OCI-LY3 (cell line): ENCODE results near the gene EPB41L4A.

Experiments
- H2AFZ ChIP-seq: fragments of 200-600, 300-600 bp; shearing (Covaris generic); 2 replicates; pipeline ENCODE4 v1.6.0; 2014; ENCODE audit warnings: antibody characterized with exemption, low read depth, low read length
- H3K27ac ChIP-seq: fragments of 200-600, 300-600 bp; sonication (generic); 2 replicates; pipeline ENCODE4 v1.5.1; 2014; ENCODE audit warnings: mild to moderate bottlenecking, low read length, moderate library complexity, mixed read lengths
- H3K27me3 ChIP-seq: fragments of 200-600, 300-600 bp; sonication (generic); 2 replicates; pipeline ENCODE4 v1.6.1; 2014; ENCODE audit warnings: low read depth, low read length, mixed read lengths
- H3K36me3 ChIP-seq: fragments of 200-600, 300-600 bp; sonication (generic); replicated peaks from 2 replicates; pipeline ENCODE3; 2014; ENCODE audit warnings: low read depth, low read length, mixed read lengths
- H3K4me1 ChIP-seq: fragments of 300-600, 200-600 bp; sonication (generic); 2 replicates; pipeline ENCODE4 v1.6.1; 2014; ENCODE audit warnings: low read length, mixed read lengths
- H3K4me2 ChIP-seq: fragments of 200-600, 300-600 bp; sonication (generic); 2 replicates; pipeline ENCODE4 v1.6.1; 2014; ENCODE audit warnings: low read length, mixed read lengths
- H3K4me3 ChIP-seq: fragments of 300-600, 200-600 bp; sonication (generic); 2 replicates; pipeline ENCODE4 v1.5.1; 2014; ENCODE audit warnings: antibody characterized with exemption, mild to moderate bottlenecking, low read length, moderate library complexity
- H3K79me2 ChIP-seq: fragments of 300-600, 200-600 bp; shearing (Covaris generic); 2 replicates; pipeline ENCODE4 v1.6.1; 2014; ENCODE audit warnings: mild to moderate bottlenecking, low read length, mixed read lengths
- H3K9ac ChIP-seq: fragments of 300-600, 200-600 bp; shearing (Covaris generic); 2 replicates; pipeline ENCODE4 v1.6.0; 2014; ENCODE audit warnings: mild to moderate bottlenecking, low read length, moderate library complexity
- H3K9me3 ChIP-seq: fragments of 200-600, 300-600 bp; shearing (Covaris generic); 2 replicates; pipeline ENCODE4 v1.6.1; 2014; ENCODE audit warnings: low read length, mixed read lengths; ENCODE audit not compliant: insufficient read depth
- H4K20me1 ChIP-seq: fragments of 200-600, 300-600 bp; sonication (generic); 2 replicates; pipeline ENCODE4 v1.6.1; 2016; ENCODE audit warnings: low read length, mixed read lengths; ENCODE audit not compliant: insufficient read depth
- EZH2phosphoT487 ChIP-seq: fragments of 200-600 bp; shearing (Covaris generic); IDR thresholded peaks from 2 replicates; pipeline ENCODE4 v1.6.1; 2018; ENCODE audit warnings: antibody characterized with exemption, mixed run types, low read depth
- TF ChIP-seq, protein P1 (sequence below): fragments of 200-600, 300-600 bp; sonication (generic); IDR thresholded peaks from 2 replicates; pipeline ENCODE4 v1.5.1; 2014; ENCODE audit warnings: antibody characterized with exemption, low read length, low read depth

EPB41L4A gene

DNA sequence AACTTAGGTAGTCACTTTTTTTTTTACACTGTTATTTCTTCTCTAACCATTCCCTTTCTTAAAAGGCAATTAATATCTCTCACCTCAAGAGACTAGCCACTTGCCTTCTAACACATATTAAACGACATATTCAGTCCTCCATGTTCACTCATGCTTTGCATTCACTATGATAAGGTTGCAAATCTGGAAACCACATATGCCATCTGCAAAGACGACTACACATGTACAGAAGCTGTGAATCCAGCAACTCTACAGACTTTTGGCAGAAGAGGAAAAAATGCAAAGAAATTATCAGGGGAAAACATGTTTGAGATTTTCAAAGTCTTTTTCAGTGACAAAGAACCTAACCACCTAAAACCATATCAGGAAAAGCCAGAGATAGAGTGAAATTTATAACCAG, 112.1 kb downstream of the EPB41L4A start:
- H2AFZ ChIP-seq = no peak overlapping the region
- TF ChIP-seq, protein P1, sequence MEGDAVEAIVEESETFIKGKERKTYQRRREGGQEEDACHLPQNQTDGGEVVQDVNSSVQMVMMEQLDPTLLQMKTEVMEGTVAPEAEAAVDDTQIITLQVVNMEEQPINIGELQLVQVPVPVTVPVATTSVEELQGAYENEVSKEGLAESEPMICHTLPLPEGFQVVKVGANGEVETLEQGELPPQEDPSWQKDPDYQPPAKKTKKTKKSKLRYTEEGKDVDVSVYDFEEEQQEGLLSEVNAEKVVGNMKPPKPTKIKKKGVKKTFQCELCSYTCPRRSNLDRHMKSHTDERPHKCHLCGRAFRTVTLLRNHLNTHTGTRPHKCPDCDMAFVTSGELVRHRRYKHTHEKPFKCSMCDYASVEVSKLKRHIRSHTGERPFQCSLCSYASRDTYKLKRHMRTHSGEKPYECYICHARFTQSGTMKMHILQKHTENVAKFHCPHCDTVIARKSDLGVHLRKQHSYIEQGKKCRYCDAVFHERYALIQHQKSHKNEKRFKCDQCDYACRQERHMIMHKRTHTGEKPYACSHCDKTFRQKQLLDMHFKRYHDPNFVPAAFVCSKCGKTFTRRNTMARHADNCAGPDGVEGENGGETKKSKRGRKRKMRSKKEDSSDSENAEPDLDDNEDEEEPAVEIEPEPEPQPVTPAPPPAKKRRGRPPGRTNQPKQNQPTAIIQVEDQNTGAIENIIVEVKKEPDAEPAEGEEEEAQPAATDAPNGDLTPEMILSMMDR = no peak
- no peak for TF ChIP-seq EZH2phosphoT487
- no peaks in the 10 kb centered on the region for H3K79me2 ChIP-seq
- H3K36me3 ChIP-seq = no peaks in the 10 kb centered on the region
- H3K4me1 ChIP-seq = no peaks in the 10 kb centered on the region
- no peak overlapping the region for H3K4me3 ChIP-seq
- H3K9ac ChIP-seq = no peak overlapping the region
- no peak overlapping the region for H3K4me2 ChIP-seq
- H3K27ac ChIP-seq = no peak overlapping the region
- no peaks in the 10 kb centered on the region for H3K9me3 ChIP-seq
- H3K27me3 ChIP-seq = no peaks in the 10 kb centered on the region; the same call in 1 of the 2 replicates
- H4K20me1 ChIP-seq = no peaks in the 10 kb centered on the region

DNA sequence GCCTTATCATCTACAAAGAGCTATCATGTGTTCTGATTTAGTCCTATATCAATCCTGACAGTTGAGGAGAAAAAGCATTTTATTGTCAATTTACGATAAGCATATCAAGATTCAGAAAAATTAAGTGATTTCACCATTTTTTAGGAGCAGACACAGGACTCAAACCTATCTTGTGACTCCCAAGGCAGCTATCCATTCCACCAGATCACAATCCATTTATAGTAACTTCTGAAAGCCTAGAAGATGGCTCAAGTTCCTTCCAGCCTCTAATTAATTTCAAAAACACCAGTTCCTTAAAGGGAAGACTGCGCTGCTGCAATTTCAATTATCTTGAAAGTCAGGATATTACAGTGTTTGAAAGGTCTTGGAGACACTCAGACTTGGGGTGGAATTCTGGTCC, 114.3 kb downstream of the EPB41L4A start:
- TF ChIP-seq, protein P1 = no peak
- TF ChIP-seq EZH2phosphoT487 = no peak
- H3K79me2 ChIP-seq = no peaks in the 10 kb centered on the region

DNA sequence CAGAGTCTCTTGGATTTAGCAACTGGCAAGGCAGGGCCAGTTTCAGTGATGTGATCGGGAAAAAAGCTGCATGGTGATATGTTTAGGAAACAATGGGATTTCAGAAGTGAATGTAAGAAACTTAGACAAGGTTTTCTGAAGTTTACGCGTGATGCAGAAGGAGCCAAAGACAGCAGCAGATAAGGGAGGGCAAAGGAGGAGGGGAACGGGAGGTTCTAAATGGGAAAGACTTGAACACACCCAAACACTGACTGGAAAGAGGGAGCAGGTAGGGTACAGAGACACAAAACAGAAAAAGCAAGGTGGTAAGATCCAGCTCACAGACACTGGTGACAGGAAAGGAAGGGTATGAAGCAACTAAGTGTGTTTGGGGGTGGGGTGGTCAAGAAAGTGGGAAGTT, 115.4 kb downstream of the EPB41L4A start:
- H3K27ac ChIP-seq = no peak overlapping the region
- H3K27me3 ChIP-seq = no peaks in the 10 kb centered on the region; the same call in 1 of the 2 replicates
- TF ChIP-seq, protein P1 = no peak
- TF ChIP-seq EZH2phosphoT487 = no peak

More for the DNA sequence above, 114.3 kb downstream of the EPB41L4A start:
- Histone ChIP-seq H4K20me1 (no peaks in the 10 kb centered on the region), H3K36me3 (no peaks in the 10 kb centered on the region), H2AFZ (no peak overlapping the region), H3K9me3 (no peaks in the 10 kb centered on the region), H3K4me2 (no peak overlapping the region), H3K4me1 (no peaks in the 10 kb centered on the region), H3K27ac (no peak overlapping the region), H3K27me3 (no peaks in the 10 kb centered on the region; the same call in 1 of the 2 replicates), H3K9ac (no peak overlapping the region), H3K4me3 (no peak overlapping the region)

DNA sequence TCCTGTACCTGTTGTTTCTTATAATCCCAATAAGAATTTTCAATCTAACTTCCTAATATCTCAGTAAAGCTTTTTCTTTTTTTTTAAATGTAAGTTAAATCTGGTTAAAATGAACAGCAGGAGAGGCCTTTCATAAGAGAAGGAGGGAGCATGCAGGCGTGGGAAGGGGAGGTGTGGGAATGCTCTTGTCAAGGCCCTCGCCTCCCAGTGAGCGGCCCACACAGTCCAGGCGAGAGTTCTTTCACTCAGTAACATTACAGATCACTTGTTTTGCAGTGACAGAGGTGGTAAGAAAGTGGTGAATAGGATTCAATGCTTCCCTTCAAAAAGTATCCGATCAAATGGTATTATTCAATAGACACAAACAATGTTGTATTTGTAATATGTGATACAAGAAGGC, 125.0 kb downstream of the EPB41L4A start:
- TF ChIP-seq, protein P1 = no peak
- no peak for TF ChIP-seq EZH2phosphoT487
- H3K27ac ChIP-seq = no peak overlapping the region
- no peak overlapping the region for H3K4me2 ChIP-seq
- no peaks in the 10 kb centered on the region for H3K79me2 ChIP-seq
- H3K4me3 ChIP-seq = no peak overlapping the region
- no peaks in the 10 kb centered on the region for H3K4me1 ChIP-seq
- no peaks in the 10 kb centered on the region for H3K9me3 ChIP-seq
- H3K27me3 ChIP-seq = no peaks in the 10 kb centered on the region
- H4K20me1 ChIP-seq = no peaks in the 10 kb centered on the region
- H3K36me3 ChIP-seq = no peaks in the 10 kb centered on the region
- no peak overlapping the region for H2AFZ ChIP-seq
- no peak overlapping the region for H3K9ac ChIP-seq

More for the DNA sequence above, 115.4 kb downstream of the EPB41L4A start:
- no peak overlapping the region for H2AFZ ChIP-seq
- H3K4me3 ChIP-seq = no peak overlapping the region
- no peaks in the 10 kb centered on the region for H3K79me2 ChIP-seq
- H4K20me1 ChIP-seq = no peaks in the 10 kb centered on the region
- no peaks in the 10 kb centered on the region for H3K4me1 ChIP-seq
- H3K36me3 ChIP-seq = no peaks in the 10 kb centered on the region
- no peak overlapping the region for H3K9ac ChIP-seq
- no peaks in the 10 kb centered on the region for H3K9me3 ChIP-seq
- H3K4me2 ChIP-seq = no peak overlapping the region
